ENCODE data around the gene TTC34. TPM values are rescaled to one million over a fixed set of nuclear protein-coding genes. Genes with fewer than 3 reads are reported as not detected.

TTC34 gene
- total RNA-seq, 4 donors from 2014 or later = 0.27 to 0.62 (median 0.58) TPM; not detected in 1

DNA sequence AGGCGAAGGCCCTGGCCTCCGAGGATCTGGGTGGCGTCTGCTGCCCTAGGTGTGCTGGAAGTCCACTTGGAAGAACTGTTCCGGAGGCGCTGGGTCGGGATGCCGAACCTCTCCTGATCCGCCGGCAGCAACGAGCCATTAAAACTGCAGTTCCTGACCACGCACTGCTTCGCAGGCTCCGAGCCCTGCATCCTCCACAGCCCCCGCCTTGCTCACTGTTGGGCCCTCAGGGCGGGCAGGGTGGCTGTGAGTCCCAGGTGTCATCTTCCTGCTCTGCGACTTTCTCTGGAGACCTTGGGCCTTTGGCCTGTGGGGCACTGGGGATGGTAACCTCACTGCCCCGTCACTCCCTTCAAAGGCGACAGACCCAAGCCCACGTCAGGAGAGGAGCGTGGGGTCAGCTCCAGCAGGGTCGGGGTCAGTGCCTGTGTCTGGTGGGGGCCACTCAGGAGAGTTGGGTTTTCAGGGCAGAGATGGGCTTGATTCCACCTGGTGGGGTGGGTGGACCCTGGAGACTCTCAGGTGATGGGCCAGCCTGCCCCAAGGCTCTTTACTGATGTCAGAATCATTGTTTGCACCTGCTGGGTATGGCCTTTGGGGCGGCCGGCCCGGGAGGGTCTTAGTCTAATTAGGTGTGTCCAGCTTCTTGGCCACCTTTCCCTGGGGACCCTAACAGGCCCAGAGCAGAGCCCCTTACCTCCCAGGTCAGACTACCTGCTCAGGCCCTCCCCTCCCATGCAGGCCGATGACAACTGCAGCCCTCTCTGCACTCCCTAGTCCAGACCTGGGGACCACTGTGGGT, 211.9 kb downstream of the TTC34 start:
- Histone ChIP-seq H3K4me1 (peaks cover 0 to 44% (median 18%) of the 10 kb centered on the region in 3 donors), H3K9me3 (no peaks in the 10 kb centered on the region), H3K36me3 (peaks cover 0 to 18% of the 10 kb centered on the region in 2 donors), H3K4me3 (no peak overlapping the region), H3K27ac (no peak overlapping the region), H3K27me3 (peaks cover 23% of the 10 kb centered on the region)
- TF ChIP-seq POLR2AphosphoS5 (IDR thresholded peaks at IDR 0.05) = no peak
- no peak for TF ChIP-seq POLR2A (IDR thresholded peaks at IDR 0.05)
- no peak for TF ChIP-seq EP300 (IDR thresholded peaks at IDR 0.05)
- TF ChIP-seq, protein P1, sequence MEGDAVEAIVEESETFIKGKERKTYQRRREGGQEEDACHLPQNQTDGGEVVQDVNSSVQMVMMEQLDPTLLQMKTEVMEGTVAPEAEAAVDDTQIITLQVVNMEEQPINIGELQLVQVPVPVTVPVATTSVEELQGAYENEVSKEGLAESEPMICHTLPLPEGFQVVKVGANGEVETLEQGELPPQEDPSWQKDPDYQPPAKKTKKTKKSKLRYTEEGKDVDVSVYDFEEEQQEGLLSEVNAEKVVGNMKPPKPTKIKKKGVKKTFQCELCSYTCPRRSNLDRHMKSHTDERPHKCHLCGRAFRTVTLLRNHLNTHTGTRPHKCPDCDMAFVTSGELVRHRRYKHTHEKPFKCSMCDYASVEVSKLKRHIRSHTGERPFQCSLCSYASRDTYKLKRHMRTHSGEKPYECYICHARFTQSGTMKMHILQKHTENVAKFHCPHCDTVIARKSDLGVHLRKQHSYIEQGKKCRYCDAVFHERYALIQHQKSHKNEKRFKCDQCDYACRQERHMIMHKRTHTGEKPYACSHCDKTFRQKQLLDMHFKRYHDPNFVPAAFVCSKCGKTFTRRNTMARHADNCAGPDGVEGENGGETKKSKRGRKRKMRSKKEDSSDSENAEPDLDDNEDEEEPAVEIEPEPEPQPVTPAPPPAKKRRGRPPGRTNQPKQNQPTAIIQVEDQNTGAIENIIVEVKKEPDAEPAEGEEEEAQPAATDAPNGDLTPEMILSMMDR (IDR thresholded peaks at IDR 0.05) = no peak
- ATAC-seq = no peak
- 90% methylated on average over 4 of the region's 25 CpGs; no CpG with 5 or more reads in 1 of the 2 donors for WGBS, 2 donors (ENCODE audit: low coverage in 1 of 2)

DNA sequence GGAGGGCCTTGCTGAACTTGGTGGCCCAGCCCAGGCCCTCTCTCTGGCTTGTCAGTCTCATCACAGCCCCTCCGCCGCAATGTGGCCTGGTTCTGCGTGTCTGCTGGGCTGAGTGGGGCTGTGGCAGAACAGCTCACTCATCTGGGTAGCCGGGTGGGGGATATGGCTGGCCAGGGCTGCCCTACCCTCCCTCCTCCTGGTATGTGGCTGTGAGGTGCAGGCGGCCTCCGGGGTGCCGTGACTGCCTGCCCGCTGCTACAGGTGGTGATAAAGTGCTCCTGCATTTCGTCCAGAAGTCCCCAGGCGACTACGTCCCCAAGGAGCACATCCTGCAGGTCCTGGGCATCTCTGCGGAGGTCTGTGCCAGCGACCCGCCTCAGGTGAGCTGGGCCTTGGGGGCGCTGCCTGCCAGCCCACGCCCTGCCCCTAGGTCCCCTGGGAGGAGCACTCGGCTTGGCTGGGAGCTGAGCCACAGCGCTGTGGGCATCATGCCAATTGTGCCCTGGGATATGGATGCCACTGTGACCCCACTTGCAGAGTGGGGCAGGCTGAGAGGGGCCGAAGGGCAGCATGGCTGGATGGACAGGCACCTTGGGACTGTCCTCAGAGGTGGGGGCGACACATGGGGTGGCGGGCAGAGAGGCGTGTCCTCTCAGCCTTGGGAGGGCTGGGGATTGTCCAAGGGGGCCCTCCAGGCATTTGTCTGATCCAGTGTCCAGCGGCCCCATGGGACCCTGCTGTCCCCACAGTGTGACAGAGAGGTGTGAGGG, 212.6 kb downstream of the TTC34 start:
- peaks cover 0 to 47% (median 22%) of the 10 kb centered on the region in 3 donors for H3K4me1 ChIP-seq
- H3K27me3 ChIP-seq = peaks cover 15% of the 10 kb centered on the region
- peaks cover 0 to 18% of the 10 kb centered on the region in 2 donors for H3K36me3 ChIP-seq
- no CpG with 5 or more reads among the region's 23 CpGs for WGBS, 2 donors (ENCODE audit: low coverage in 1 of 2)
- no peak overlapping the region for H3K27ac ChIP-seq
- no peak overlapping the region for H3K4me3 ChIP-seq
- TF ChIP-seq POLR2AphosphoS5 (IDR thresholded peaks at IDR 0.05) = no peak
- TF ChIP-seq, protein P1 (IDR thresholded peaks at IDR 0.05) = no peak
- TF ChIP-seq POLR2A (IDR thresholded peaks at IDR 0.05) = no peak
- TF ChIP-seq EP300 (IDR thresholded peaks at IDR 0.05) = no peak
- ATAC-seq = no peak
- no peaks in the 10 kb centered on the region for H3K9me3 ChIP-seq

DNA sequence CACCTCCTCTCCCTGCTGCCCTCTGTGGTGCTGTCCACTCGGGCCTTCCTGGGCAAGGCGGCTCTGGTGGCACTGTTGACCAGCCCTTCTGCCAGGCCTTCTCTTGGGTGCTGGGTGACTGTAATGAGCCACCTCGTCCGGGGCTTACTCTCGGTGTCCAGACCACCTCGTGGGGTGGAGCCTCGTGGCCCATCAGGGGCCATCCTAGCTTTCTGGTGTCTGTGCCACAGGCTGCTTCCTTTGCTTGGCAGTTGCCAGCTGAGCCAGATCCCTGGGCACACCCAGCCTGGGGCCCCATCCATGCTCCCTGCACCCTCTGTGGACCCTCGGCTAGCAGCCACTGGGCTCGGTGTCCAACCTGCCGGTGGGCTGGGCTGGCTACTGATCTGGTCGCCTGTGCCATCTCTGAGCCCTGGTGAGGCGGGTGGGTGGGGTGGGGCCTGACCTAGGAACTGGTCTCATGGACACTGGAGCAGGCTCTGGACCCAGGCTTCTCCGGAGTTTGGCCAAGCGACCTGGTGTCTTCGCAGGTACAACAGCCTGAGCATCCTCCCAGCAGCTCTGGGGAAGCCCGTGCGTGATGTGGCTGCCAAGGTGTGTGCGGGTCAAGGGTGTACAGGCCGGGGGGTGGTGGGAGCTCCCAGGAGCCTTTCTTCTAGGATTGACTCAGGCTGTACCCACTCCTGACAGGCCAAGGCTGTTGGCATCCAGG, 213.5 kb downstream of the TTC34 start:
- 60% methylated on average over 1 of the region's 19 CpGs; no CpG with 5 or more reads in 1 of the 2 donors for WGBS, 2 donors (ENCODE audit: low coverage in 1 of 2)
- Histone ChIP-seq H3K9me3 (no peaks in the 10 kb centered on the region), H3K4me3 (peak overlapping the region in 1 of 2 donors; percentile 94), H3K27ac (no peak overlapping the region), H3K36me3 (peaks cover 0 to 18% of the 10 kb centered on the region in 2 donors), H3K4me1 (peaks cover 0 to 45% (median 25%) of the 10 kb centered on the region in 3 donors), H3K27me3 (peaks cover 7% of the 10 kb centered on the region)
- no peak for ATAC-seq
- TF ChIP-seq POLR2AphosphoS5 (IDR thresholded peaks at IDR 0.05) (no peak), EP300 (IDR thresholded peaks at IDR 0.05) (no peak), POLR2A (IDR thresholded peaks at IDR 0.05) (no peak)
- TF ChIP-seq, protein P1 (IDR thresholded peaks at IDR 0.05) = no peak

DNA sequence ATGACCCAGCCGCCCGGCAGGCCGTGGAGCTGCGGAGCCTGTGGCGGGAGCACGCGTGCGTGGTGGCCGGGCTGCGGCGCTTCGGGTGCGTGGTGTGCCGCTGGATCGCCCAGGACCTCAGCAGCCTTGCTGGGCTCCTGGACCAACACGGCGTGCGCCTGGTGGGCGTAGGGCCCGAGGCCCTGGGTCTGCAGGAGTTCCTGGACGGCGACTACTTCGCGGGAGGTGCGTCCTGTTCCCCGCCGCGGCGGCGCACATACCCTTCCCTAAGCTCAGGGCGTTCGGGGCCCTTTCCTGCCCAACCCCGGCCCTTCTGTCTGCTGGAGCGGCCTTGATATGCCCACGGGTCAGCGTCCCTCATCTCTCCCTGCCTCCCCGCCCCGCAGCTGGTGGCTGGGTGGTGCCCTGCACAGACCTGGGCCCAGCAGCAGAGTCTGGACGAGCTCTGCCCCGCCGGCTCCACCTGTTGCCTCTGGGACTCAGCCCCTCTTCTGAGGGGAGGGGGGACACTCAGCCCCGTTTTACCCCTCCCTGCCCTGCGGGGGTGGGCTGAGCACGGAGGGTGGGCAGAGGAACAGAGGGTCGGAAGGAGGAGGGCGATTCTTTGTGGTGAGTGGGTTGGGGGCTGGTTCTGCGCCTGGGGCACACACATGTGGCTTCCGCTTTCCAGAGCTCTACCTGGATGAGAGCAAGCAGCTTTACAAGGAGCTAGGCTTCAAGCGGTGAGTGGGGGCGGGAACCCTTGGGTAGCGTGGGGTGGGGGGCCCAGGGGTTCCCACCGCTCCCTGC, 214.2 kb downstream of the TTC34 start:
- H3K9me3 ChIP-seq = no peaks in the 10 kb centered on the region
- H3K36me3 ChIP-seq = peaks cover 0 to 18% of the 10 kb centered on the region in 2 donors
- ATAC-seq = no peak
- H3K4me1 ChIP-seq = peaks cover 0 to 42% (median 25%) of the 10 kb centered on the region in 3 donors
- TF ChIP-seq EP300 (IDR thresholded peaks at IDR 0.05) = no peak
- TF ChIP-seq, protein P1 (IDR thresholded peaks at IDR 0.05) = no peak
- TF ChIP-seq POLR2AphosphoS5 (IDR thresholded peaks at IDR 0.05) = no peak
- no peak for TF ChIP-seq POLR2A (IDR thresholded peaks at IDR 0.05)
- H3K27me3 ChIP-seq = no peaks in the 10 kb centered on the region
- peak overlapping the region; percentile 39 to 94 for H3K4me3 ChIP-seq
- no CpG with 5 or more reads among the region's 52 CpGs for WGBS, 2 donors (ENCODE audit: low coverage in 1 of 2)
- peak overlapping the region in 3 of 4 donors; percentile 96 to 100 (median 99) for H3K27ac ChIP-seq

Measured in gastroesophageal sphincter (tissue), 4 donors.